Measurements from ENCODE around the gene OCEL1.
"Not testable (repeated sequence)": the region's sequence is repeated elsewhere in the genome, so short reads cannot be mapped to it uniquely, and the experiment has no call there.

Gene OCEL1

GRCh38 chr19:17268754-17269153, 42.7 kb downstream of the OCEL1 start:
- Histone ChIP-seq H3K4me1 (no peaks in the 10 kb centered on the region), H3K27me3 (no peaks in the 10 kb centered on the region), H3K36me3 (peaks cover 13% of the 10 kb centered on the region), H3K9me3 (no peaks in the 10 kb centered on the region), H3K4me3 (ENCODE audit: low read depth, low read length) (no peak overlapping the region)
- DNase-seq = no peak
- no peak for TF ChIP-seq CTCF (IDR thresholded peaks at IDR 0.05; ENCODE audit: low read depth, low read length)

- DNase-seq; H3K4me3 ChIP-seq (ENCODE audit: low read depth, low read length); H3K9me3 ChIP-seq; H3K27me3 ChIP-seq; H3K4me1 ChIP-seq: not testable (repeated sequence)
- H3K36me3 ChIP-seq = peaks cover 21% of the 10 kb centered on the region
These were observed 48.9 kb downstream of the OCEL1 start for GRCh38 chr19:17274892-17275291.

GRCh38 chr19:17275441-17276175, 49.6 kb downstream of the OCEL1 start:
- Histone ChIP-seq H3K4me3 (ENCODE audit: low read depth, low read length) (no peak overlapping the region), H3K36me3 (peaks cover 18% of the 10 kb centered on the region), H3K9me3 (no peaks in the 10 kb centered on the region), H3K27me3 (no peaks in the 10 kb centered on the region), H3K4me1 (no peaks in the 10 kb centered on the region)
- TF ChIP-seq CTCF (IDR thresholded peaks at IDR 0.05; ENCODE audit: low read depth, low read length) = no peak
- no peak for DNase-seq

Measured in BE2C (cell line).